HG03103 (cell line): ENCODE results near the gene COQ2.
"Not testable (repeated sequence)": the region's sequence is repeated elsewhere in the genome, so short reads cannot be mapped to it uniquely, and the experiment has no call there.

Source experiments
- ATAC-seq: cut with Tn5 transposase; IDR thresholded peaks from one replicate; pipeline ENCODE4 v1.9.1; 2021; ENCODE audit warnings: low read depth; ENCODE audit not compliant: unreplicated experiment

COQ2 gene, protein sequence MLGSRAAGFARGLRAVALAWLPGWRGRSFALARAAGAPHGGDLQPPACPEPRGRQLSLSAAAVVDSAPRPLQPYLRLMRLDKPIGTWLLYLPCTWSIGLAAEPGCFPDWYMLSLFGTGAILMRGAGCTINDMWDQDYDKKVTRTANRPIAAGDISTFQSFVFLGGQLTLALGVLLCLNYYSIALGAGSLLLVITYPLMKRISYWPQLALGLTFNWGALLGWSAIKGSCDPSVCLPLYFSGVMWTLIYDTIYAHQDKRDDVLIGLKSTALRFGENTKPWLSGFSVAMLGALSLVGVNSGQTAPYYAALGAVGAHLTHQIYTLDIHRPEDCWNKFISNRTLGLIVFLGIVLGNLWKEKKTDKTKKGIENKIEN

GRCh38 chr4:83284193-83285054 lies at the start of gene COQ2:
Gene COQ2 (minus strand): TSS chr4:83284798. CDS start chr4:83284764, 34 bp downstream.
- ATAC-seq = peak; percentile 78

GRCh38 chr4:83331956-83332355 lies 47.4 kb upstream of the COQ2 start:
- ATAC-seq = no peak

- no peak for ATAC-seq
These were observed 45.0 kb upstream of the COQ2 start for GRCh38 chr4:83329521-83330110.

- no peak for ATAC-seq
These were observed 44.1 kb upstream of the COQ2 start for GRCh38 chr4:83328521-83329187.

DNA sequence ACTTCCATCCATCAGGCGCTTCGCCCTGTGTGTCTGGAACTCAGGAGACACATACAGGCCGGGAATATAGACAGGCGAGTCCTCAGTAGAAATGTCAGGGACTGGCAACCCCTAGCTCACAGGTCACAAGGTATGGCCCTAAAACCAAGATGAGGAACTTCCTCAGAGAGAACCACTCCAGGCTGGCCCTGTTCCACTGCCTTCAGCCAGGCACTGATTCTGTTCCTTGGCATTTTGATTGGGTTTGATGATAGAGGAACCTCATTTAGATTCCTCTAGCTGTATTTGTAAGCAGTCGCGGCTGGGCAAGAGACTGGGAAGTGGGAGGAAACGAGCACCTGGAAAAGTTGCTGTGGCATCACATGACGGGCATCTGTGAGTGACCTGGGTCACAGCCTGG lies 41.9 kb upstream of the COQ2 start:
- ATAC-seq = no peak

GRCh38 chr4:83325306-83325705 lies 40.7 kb upstream of the COQ2 start:
- ATAC-seq = not testable (repeated sequence)

- ATAC-seq = no peak
These were observed 38.5 kb upstream of the COQ2 start for GRCh38 chr4:83323136-83323535.

DNA sequence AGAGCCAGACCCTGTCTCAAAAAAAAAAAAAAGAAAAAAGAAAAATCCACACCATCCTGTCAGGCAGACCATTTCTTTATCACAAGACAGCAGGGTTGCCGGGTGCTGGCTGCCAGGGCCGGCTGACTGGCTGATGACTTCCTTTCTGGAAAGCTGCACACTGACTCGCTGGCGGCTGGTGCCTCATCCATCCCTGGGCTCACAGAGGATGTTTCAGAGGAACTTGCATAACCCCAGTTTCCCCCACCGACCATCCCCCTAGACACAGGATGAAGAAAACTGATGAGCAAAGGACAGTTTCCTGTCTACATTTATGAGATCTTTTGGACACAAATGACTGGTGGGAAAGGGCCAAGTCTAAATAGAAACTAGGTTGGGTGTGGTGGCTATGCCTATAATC lies 36.0 kb upstream of the COQ2 start:
- no peak for ATAC-seq

- no peak for ATAC-seq
These were observed 34.1 kb upstream of the COQ2 start for GRCh38 chr4:83318666-83319065.

DNA sequence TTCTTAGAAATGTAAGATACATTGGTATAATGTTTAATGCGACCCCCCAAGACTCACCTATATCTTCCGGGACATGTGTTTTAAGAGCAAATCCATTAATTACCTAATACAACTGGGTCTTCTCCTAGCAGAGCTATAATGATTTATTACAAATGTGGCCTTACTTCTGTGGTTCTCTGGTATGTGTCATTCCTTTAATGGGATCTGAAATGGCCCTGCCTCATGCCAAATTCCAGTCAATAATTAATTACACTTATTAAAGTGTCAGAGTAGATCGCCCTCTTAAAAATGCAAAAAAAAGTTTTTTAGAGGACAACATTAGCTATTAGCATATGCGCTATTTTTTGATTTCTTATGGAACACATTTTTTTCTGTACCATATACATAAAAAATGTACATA lies 33.1 kb upstream of the COQ2 start:
- ATAC-seq = no peak

DNA sequence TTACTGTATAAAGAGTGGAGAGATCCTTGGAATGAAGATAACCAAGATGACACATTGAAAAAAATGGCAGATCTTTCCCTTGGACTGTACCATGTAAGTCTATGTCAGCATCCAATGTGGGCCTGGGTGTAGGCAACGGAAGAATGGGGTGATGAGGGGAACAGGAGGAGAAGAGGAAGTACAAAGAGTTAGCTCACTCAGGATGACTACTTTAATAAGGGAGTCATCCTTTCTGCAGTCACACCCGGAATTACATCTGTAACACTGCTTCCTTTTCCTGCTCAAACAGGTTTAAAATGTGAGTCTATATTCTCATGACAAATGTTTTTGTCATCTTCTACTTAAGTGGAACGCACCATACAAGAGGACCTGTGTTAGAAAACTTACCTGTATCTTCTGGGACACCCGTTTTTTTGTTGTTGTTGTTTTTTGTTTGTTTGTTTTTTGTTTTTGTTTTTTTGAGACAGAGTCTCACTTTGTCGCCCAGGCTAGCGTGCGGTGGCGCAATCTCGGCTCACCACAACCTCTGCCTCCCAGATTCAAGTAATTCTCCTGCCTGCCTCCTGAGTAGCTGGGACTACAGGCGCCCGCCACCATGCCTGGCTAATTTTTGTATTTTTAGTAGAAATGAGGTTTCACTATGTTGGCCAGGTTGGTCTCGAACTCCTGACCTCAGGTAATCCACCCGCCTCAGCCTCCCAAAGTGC lies 32.0 kb upstream of the COQ2 start:
- no peak for ATAC-seq

GRCh38 chr4:83315341-83315870 lies 30.8 kb upstream of the COQ2 start:
- no peak for ATAC-seq

GRCh38 chr4:83308672-83309071 lies 24.1 kb upstream of the COQ2 start:
- no peak for ATAC-seq

DNA sequence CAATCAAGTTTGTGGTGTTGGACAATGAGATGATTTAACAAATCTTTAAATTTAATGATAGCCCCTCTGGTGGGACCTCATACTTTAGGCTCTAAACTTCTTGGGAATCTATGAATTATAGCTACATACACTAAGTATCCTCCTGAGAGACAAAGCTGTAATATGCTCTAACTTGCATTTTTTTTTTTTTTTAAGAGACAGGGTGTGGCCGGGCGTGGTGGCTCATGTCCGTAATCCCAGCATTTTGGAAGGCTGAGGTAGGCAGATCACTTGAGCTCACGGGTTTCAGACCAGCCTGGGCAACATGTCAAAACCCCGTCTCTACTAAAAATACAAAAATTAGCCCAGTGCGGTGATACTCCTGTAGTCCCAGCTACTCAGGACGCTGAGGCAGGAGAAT lies 23.3 kb upstream of the COQ2 start:
- ATAC-seq = no peak

DNA sequence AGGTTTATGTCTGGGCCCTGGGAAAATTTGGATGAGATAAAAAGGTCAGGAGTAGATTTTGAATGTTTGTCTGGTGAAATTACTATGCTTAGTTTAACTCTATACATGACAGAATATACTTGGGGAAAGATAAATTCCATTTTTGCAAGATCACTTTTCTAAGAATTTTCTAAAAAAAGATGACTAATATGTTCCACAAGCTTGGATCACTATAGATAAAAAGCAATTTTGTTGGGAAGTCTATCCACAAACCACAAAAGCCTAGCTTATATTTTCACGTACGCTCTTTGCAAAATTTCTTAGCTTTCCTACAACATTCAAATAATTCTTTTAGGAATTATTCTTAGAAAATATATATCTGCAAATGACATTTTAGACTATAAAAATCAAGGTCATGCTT lies 20.6 kb upstream of the COQ2 start:
- no peak for ATAC-seq

DNA sequence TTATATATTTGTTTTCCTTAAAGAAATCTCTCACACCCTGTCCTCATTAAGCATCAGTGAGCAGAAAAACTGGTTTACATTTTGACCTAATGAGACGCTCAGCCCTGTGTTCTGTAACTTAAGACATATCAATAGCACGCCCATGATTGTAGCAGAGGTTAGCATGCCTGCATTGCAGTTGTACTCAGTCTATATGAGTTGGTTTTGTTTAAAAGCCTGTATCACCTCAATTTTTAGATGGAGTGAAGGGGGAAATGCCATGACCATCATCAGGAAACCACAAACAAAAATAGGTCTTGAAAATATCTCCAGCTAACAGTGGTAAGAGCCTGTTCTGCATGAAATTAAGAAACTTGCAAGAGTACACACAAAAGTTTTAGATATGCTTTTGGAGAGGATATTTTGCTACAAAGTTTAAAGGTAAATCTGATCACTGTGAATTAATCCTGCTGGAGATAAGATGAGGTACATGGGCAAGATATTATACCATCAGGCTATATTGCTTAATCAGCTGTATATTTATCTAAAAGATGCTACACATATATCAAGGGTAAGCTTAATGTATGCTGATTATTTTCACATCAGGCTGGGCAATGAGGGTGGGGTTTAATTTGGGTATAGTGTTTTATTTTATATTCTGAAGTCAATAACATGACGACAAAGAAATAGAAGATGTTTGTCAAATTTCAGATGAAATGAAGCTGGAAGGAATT lies 13.1 kb upstream of the COQ2 start:
- peak; percentile 79 for ATAC-seq

DNA sequence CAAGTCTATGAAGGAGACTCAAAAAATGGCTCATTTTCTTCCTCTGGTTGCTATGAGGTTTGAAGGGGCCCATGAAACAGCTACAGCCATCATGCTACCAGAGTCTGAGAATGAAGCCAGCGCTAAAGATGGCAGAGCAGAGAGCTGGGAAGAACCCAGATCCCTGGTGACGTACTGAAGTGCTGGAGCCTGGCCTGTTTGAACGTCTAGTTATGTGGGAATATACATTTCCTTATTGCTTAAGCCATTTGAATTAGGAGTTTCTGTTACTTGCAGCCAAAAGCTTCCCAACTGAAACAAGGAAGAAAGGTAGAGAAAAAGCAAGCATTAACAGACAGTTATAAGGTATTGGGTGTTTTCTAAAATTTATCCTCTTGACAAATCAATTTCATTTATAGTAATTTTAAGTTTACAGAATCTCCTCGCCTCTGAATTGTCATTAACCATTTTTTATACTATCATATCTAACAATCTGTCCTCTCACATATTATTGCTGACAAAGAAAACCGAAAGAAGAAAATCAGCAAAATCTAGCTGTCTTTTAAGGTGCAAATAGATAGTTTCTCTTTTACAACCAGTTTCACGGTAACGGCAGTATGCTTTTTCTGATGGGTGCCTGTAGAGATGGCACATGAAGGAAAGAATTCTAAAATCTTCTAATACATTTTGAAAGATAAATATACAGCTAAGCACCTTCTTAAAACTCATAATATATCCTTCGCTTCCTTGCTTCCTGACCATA lies 8.9 kb upstream of the COQ2 start:
- no peak for ATAC-seq

GRCh38 chr4:83290059-83290774 lies 5.6 kb upstream of the COQ2 start:
- ATAC-seq = not testable (repeated sequence)
